Measurements from ENCODE around the gene CPO.

CPO gene

GRCh38 chr2:207015901-207016300 lies 76.6 kb downstream of the CPO start:
- DNase-seq, result no peak
